H9 (cell line): ENCODE data around the gene FANK1. TPM values are rescaled to one million over a fixed set of nuclear protein-coding genes. Genes with fewer than 3 reads are reported as not detected.

Experiments
- DNase-seq: peaks from one replicate; pipeline ENCODE4 v3.0.0-alpha.2; 2017
- H2AFZ ChIP-seq: one replicate; pipeline ENCODE4 v1.6.1; 2013; ENCODE audit warnings: mild to moderate bottlenecking, low read length, control low read depth, moderate library complexity
- H2AK5ac ChIP-seq: 2 replicates; pipeline ENCODE4 v1.6.1; 2013; ENCODE audit warnings: low read length, control low read depth, mixed read lengths; ENCODE audit not compliant: insufficient read length
- H2BK120ac ChIP-seq: one replicate; pipeline ENCODE4 v1.6.1; 2013; ENCODE audit warnings: low read depth, mild to moderate bottlenecking, low read length, control low read depth, inconsistent platforms; ENCODE audit not compliant: poor library complexity, severe bottlenecking
- H2BK12ac ChIP-seq: 2 replicates; pipeline ENCODE4 v1.6.1; 2013; ENCODE audit warnings: low read length, control low read depth, mixed read lengths, low read depth; ENCODE audit not compliant: insufficient read length
- H2BK15ac ChIP-seq: 2 replicates; pipeline ENCODE4 v1.6.1; 2013; ENCODE audit warnings: low read depth, low read length, control low read depth
- H2BK20ac ChIP-seq: one replicate; pipeline ENCODE4 v1.6.1; 2013; ENCODE audit warnings: low read depth, mild to moderate bottlenecking, low read length, control low read depth, inconsistent platforms; ENCODE audit not compliant: poor library complexity, severe bottlenecking
- H2BK5ac ChIP-seq: 2 replicates; pipeline ENCODE4 v1.6.1; 2013; ENCODE audit warnings: low read length, control low read depth, mixed read lengths; ENCODE audit not compliant: insufficient read length
- H3K14ac ChIP-seq: 2 replicates; pipeline ENCODE4 v1.6.1; 2013; ENCODE audit warnings: low read length, control low read depth; ENCODE audit not compliant: insufficient read depth
- H3K18ac ChIP-seq: 2 replicates; pipeline ENCODE4 v1.6.1; 2013; ENCODE audit warnings: low read depth, mild to moderate bottlenecking, mixed read lengths, low read length, control low read depth; ENCODE audit not compliant: insufficient read length
- H3K23ac ChIP-seq: 2 replicates; pipeline ENCODE4 v1.6.1; 2013; ENCODE audit warnings: low read length, control low read depth, mixed read lengths, low read depth; ENCODE audit not compliant: insufficient read length
- H3K23me2 ChIP-seq: 2 replicates; pipeline ENCODE4 v1.6.1; 2013; ENCODE audit warnings: low read depth, mild to moderate bottlenecking, mixed read lengths, low read length, control low read depth; ENCODE audit not compliant: insufficient read length, poor library complexity, severe bottlenecking
- H3K27ac ChIP-seq: 2 replicates; pipeline ENCODE4 v1.5.1; 2013; ENCODE audit warnings: low read length, control low read depth, mixed read lengths, low read depth; ENCODE audit not compliant: insufficient read length
- H3K27me3 ChIP-seq: 2 replicates; pipeline ENCODE4 v1.6.1; 2013; ENCODE audit warnings: low read length, control low read depth, inconsistent platforms; ENCODE audit not compliant: insufficient read depth
- H3K4ac ChIP-seq: 2 replicates; pipeline ENCODE4 v1.6.1; 2013; ENCODE audit warnings: low read depth, mild to moderate bottlenecking, control low read depth, inconsistent platforms, low read length, moderate library complexity
- H3K4me1 ChIP-seq: 2 replicates; pipeline ENCODE4 v1.6.1; 2013; ENCODE audit warnings: low read length, control low read depth, inconsistent platforms; ENCODE audit not compliant: insufficient read depth
- H3K4me2 ChIP-seq: 2 replicates; pipeline ENCODE4 v1.6.1; 2013; ENCODE audit warnings: low read length, control low read depth, mixed read lengths; ENCODE audit not compliant: insufficient read length, insufficient read depth
- H3K56ac ChIP-seq: 2 replicates; pipeline ENCODE4 v1.6.1; 2013; ENCODE audit warnings: low read depth, mild to moderate bottlenecking, mixed read lengths, low read length, control low read depth; ENCODE audit not compliant: insufficient read length
- H3K79me1 ChIP-seq: 2 replicates; pipeline ENCODE4 v1.6.1; 2013; ENCODE audit warnings: low read depth, mild to moderate bottlenecking, moderate library complexity, low read length, control low read depth, inconsistent platforms; ENCODE audit not compliant: insufficient read depth, poor library complexity, severe bottlenecking
- H3K79me2 ChIP-seq: 2 replicates; pipeline ENCODE4 v1.6.1; 2013; ENCODE audit warnings: low read length, control low read depth, inconsistent platforms; ENCODE audit not compliant: insufficient read depth
- H3K9ac ChIP-seq: 2 replicates; pipeline ENCODE4 v1.6.1; 2013; ENCODE audit warnings: low read length, control low read depth, mixed read lengths; ENCODE audit not compliant: insufficient read length; ENCODE audit errors: extremely low read depth
- H3K9me3 ChIP-seq: one replicate; pipeline ENCODE4 v1.6.1; 2013; ENCODE audit warnings: low read depth, low read length, inconsistent platforms; ENCODE audit not compliant: control insufficient read depth
- H3T11ph ChIP-seq: one replicate; pipeline ENCODE4 v1.6.1; 2013; ENCODE audit warnings: mild to moderate bottlenecking, low read length, control low read depth, inconsistent platforms
- H4K20me1 ChIP-seq: one replicate; pipeline ENCODE4 v1.6.1; 2013; ENCODE audit not compliant: control insufficient read depth, insufficient read length, insufficient read depth
- H4K5ac ChIP-seq: 2 replicates; pipeline ENCODE4 v1.6.1; 2013; ENCODE audit warnings: low read depth, mild to moderate bottlenecking, mixed read lengths, low read length, control low read depth; ENCODE audit not compliant: insufficient read length
- H4K8ac ChIP-seq: replicated peaks from 2 replicates; pipeline ENCODE4 v1.6.1; 2013; ENCODE audit warnings: low read length, control low read depth, mixed read lengths, low read depth; ENCODE audit not compliant: insufficient read length
- H4K91ac ChIP-seq: 2 replicates; pipeline ENCODE4 v1.6.1; 2013; ENCODE audit warnings: low read depth, mild to moderate bottlenecking, moderate library complexity, mixed read lengths, low read length, control low read depth; ENCODE audit not compliant: insufficient read length
- H3K27ac Mint-ChIP-seq, 3 experiments: 2 replicates in 2 of 3; 3 replicates in 1 of 3; pipeline ENCODE4 v1.8.0; 2020 to 2021; ENCODE audit warnings: mixed read lengths in 3 of 3, mild to moderate bottlenecking in 1 of 3, moderate library complexity in 1 of 3
- H3K27me3 Mint-ChIP-seq: 2 replicates; pipeline ENCODE4 v1.8.0; 2021; ENCODE audit warnings: low read depth, mild to moderate bottlenecking, moderate library complexity, mixed read lengths
- H3K36me3 Mint-ChIP-seq, 3 experiments: 2 replicates in 2 of 3; 3 replicates in 1 of 3; pipeline ENCODE4 v1.8.0; 2020 to 2021; ENCODE audit warnings: low read depth in 3 of 3, mixed read lengths in 3 of 3; ENCODE audit not compliant: insufficient read depth in 1 of 3
- H3K4me1 Mint-ChIP-seq, 2 experiments: 2 replicates each; pipeline ENCODE4 v1.8.0; 2020; ENCODE audit warnings: mixed read lengths in 2 of 2
- H3K4me3 Mint-ChIP-seq, 2 experiments: 2 replicates in 1 of 2; 3 replicates in 1 of 2; pipeline ENCODE4 v1.8.0; 2020 to 2021; ENCODE audit warnings: mild to moderate bottlenecking in 2 of 2, mixed read lengths in 2 of 2, moderate library complexity in 1 of 2
- H3K9me3 Mint-ChIP-seq, 2 experiments: 2 replicates in 1 of 2; 3 replicates in 1 of 2; pipeline ENCODE4 v1.8.0; 2020; ENCODE audit warnings: mild to moderate bottlenecking in 2 of 2, mixed read lengths in 2 of 2, moderate library complexity in 1 of 2
- CTCF ChIP-seq: fragments of 200-600 bp; sonication (generic); conservative IDR thresholded peaks from 3 replicates; pipeline ENCODE4 v1.8.0; 2021; ENCODE audit warnings: antibody characterized with exemption, mild to moderate bottlenecking
- whole genome bisulfite sequencing: extraction: QIAGEN DNeasy Blood & Tissue Kit; methylation state at CpG from one replicate; pipeline ENCODE4 v1.1.7; 2013; ENCODE audit warnings: missing lambda C conversion rate, low lambda C conversion rate, mixed read lengths; ENCODE audit not compliant: insufficient read length; ENCODE audit errors: extremely low coverage; 5-methylcytosine and 5-hydroxymethylcytosine counted together
- total RNA-seq: library from RNA; stranded (reverse); gene quantifications from 2 replicates; pipeline ENCODE4 v1.2.1, GENCODE V29; 2021

The FANK1 gene
- total RNA-seq, 1 experiment from 2014 or later = 0.68 TPM

DNA sequence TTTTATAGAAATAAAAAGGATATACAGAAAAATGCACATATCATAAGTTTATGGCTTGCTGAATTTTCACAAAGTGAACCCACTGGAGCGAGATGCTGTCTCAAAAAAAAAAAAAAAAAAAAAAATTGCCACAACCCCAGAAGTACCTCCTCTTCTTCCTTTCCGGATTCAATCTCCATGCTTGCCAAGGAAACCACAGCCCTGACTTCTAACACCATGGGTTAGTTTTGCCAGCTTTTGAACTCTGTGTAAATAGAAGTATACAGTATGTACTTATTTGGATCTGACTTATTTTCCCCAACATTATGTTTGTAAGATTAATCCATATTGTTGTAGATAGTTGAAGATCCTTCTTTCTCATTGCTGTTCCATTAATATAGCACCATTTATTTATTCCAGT is 40.0 kb downstream of the FANK1 start:
- no peak overlapping the region for H3K9ac ChIP-seq
- H3K23ac ChIP-seq = no peak overlapping the region
- no peak overlapping the region for H3T11ph ChIP-seq
- H3K23me2 ChIP-seq = no peaks in the 10 kb centered on the region
- H2BK12ac ChIP-seq = no peak overlapping the region
- no peak overlapping the region for H2BK5ac ChIP-seq
- H3K27me3 Mint-ChIP-seq = no peaks in the 10 kb centered on the region; the same call in 1 of the 2 replicates
- H3K27me3 ChIP-seq = no peaks in the 10 kb centered on the region
- H2AK5ac ChIP-seq = no peak overlapping the region
- no peak overlapping the region for H2BK20ac ChIP-seq
- H3K79me2 ChIP-seq = no peaks in the 10 kb centered on the region
- H3K9me3 Mint-ChIP-seq = no peaks in the 10 kb centered on the region
- H2AFZ ChIP-seq = no peak overlapping the region
- no peak overlapping the region for H2BK120ac ChIP-seq
- H3K79me1 ChIP-seq = no peaks in the 10 kb centered on the region
- H4K5ac ChIP-seq = no peak overlapping the region
- no peak for DNase-seq
- H3K36me3 Mint-ChIP-seq = peaks cover 0 to 5% (median 0%) of the 10 kb centered on the region in 3 experiments; a peak in 2 of 7 replicates
- H3K4me1 Mint-ChIP-seq = peaks cover 3 to 8% of the 10 kb centered on the region in 2 experiments
- no peaks in the 10 kb centered on the region for H4K20me1 ChIP-seq
- H4K91ac ChIP-seq = no peak overlapping the region
- TF ChIP-seq CTCF = no peak
- no peak overlapping the region for H3K4me3 Mint-ChIP-seq
- no peaks in the 10 kb centered on the region for H3K4me1 ChIP-seq
- H3K14ac ChIP-seq = no peak overlapping the region
- no peak overlapping the region for H3K4ac ChIP-seq
- no peaks in the 10 kb centered on the region for H3K9me3 ChIP-seq
- H3K56ac ChIP-seq = no peak overlapping the region
- H2BK15ac ChIP-seq = no peak overlapping the region
- H3K18ac ChIP-seq = no peak overlapping the region
- no peak overlapping the region for H3K27ac Mint-ChIP-seq
- no CpG with 5 or more reads among the region's 2 CpGs for WGBS
- no peak overlapping the region for H3K4me2 ChIP-seq
- no peak overlapping the region for H4K8ac ChIP-seq
- H3K27ac ChIP-seq = no peak overlapping the region
